GM18867 (cell line): ENCODE data around the gene WBP11.

Experiments
- ATAC-seq: cut with Tn5 transposase; IDR thresholded peaks from one replicate; pipeline ENCODE4 v1.9.1; 2021; ENCODE audit warnings: mild to moderate bottlenecking, moderate library complexity; ENCODE audit not compliant: unreplicated experiment

The WBP11 gene

GRCh38 chr12:14825256-14825655 is 22.0 kb upstream of the WBP11 start:
- no peak for ATAC-seq

GRCh38 chr12:14824012-14824634 is 20.8 kb upstream of the WBP11 start:
- ATAC-seq = no peak

- no peak for ATAC-seq
Observed at GRCh38 chr12:14814014-14814413, 10.7 kb upstream of the WBP11 start, which contains the start of gene SMCO3. Gene SMCO3 (minus strand): TSS chr12:14814182. CDS start chr12:14806680, 7,502 bp downstream.

GRCh38 chr12:14811486-14811885 is 8.2 kb upstream of the WBP11 start:
- no peak for ATAC-seq

- no peak for ATAC-seq
Observed at GRCh38 chr12:14810953-14811483, 7.7 kb upstream of the WBP11 start.

- ATAC-seq = no peak
Observed at GRCh38 chr12:14810167-14810952, 7.1 kb upstream of the WBP11 start.

- ATAC-seq = peak; percentile 21
Observed at GRCh38 chr12:14803830-14804160, 517 bp upstream of the WBP11 start.

- no peak for ATAC-seq
Observed at GRCh38 chr12:14802721-14803010, 612 bp downstream of the WBP11 start.

GRCh38 chr12:14802247-14802646 is 1.0 kb downstream of the WBP11 start:
- ATAC-seq = no peak

GRCh38 chr12:14795028-14795448 is 8.2 kb downstream of the WBP11 start:
- ATAC-seq = no peak

GRCh38 chr12:14785568-14785967 is 17.7 kb downstream of the WBP11 start:
- ATAC-seq = no peak

GRCh38 chr12:14784471-14784870 is 18.8 kb downstream of the WBP11 start:
- ATAC-seq = no peak

GRCh38 chr12:14782756-14783155 is 20.5 kb downstream of the WBP11 start:
- peak; percentile 59 for ATAC-seq

GRCh38 chr12:14781563-14781962 is 21.7 kb downstream of the WBP11 start:
- no peak for ATAC-seq

GRCh38 chr12:14780859-14781258 is 22.4 kb downstream of the WBP11 start:
- ATAC-seq = no peak

- ATAC-seq = no peak
Observed at GRCh38 chr12:14779834-14780233, 23.4 kb downstream of the WBP11 start.

- ATAC-seq = no peak
Observed at GRCh38 chr12:14777271-14777670, 26.0 kb downstream of the WBP11 start.

GRCh38 chr12:14776236-14776961 is 26.9 kb downstream of the WBP11 start:
- ATAC-seq = no peak

GRCh38 chr12:14775636-14775980 is 27.7 kb downstream of the WBP11 start:
- ATAC-seq = no peak

GRCh38 chr12:14774906-14775635 is 28.2 kb downstream of the WBP11 start:
- ATAC-seq = no peak
